Right kidney (tissue), 9 donors: Measurements from ENCODE around the gene HCLS1.
"Not testable (repeated sequence)": the region's sequence is repeated elsewhere in the genome, so short reads cannot be mapped to it uniquely, and the experiment has no call there.

ENCODE experiments used
- DNase-seq: peaks from one replicate; pipeline ENCODE4 v3.0.0-alpha.2; 2016
- long read RNA-seq, 8 donors: transcript quantifications; one replicate each; lab custom pipeline, GENCODE V29; 2026

Gene HCLS1, protein sequence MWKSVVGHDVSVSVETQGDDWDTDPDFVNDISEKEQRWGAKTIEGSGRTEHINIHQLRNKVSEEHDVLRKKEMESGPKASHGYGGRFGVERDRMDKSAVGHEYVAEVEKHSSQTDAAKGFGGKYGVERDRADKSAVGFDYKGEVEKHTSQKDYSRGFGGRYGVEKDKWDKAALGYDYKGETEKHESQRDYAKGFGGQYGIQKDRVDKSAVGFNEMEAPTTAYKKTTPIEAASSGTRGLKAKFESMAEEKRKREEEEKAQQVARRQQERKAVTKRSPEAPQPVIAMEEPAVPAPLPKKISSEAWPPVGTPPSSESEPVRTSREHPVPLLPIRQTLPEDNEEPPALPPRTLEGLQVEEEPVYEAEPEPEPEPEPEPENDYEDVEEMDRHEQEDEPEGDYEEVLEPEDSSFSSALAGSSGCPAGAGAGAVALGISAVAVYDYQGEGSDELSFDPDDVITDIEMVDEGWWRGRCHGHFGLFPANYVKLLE
- long read RNA-seq, donor 1, partial matches to known transcripts = 0 of 3 reads
- long read RNA-seq, donor 1, other reads (novel, unspliced or antisense) = 0 of 3 reads
- long read RNA-seq, donor 2, partial matches to known transcripts = 0 of 1 reads
- long read RNA-seq, donor 2, other reads (novel, unspliced or antisense) = 0 of 1 reads
- long read RNA-seq, donor 3 = 0 reads
- long read RNA-seq, donor 4, partial matches to known transcripts = 0 of 2 reads
- long read RNA-seq, donor 4, other reads (novel, unspliced or antisense) = 0 of 2 reads
- long read RNA-seq, donor 5, partial matches to known transcripts = 0 of 1 reads
- long read RNA-seq, donor 5, other reads (novel, unspliced or antisense) = 0 of 1 reads
- long read RNA-seq, donor 6, partial matches to known transcripts = 0 of 1 reads
- long read RNA-seq, donor 6, other reads (novel, unspliced or antisense) = 0 of 1 reads
- long read RNA-seq, donor 7 = 0 reads
- long read RNA-seq, donor 8, partial matches to known transcripts = 0 of 2 reads
- long read RNA-seq, donor 8, other reads (novel, unspliced or antisense) = 0 of 2 reads

DNA sequence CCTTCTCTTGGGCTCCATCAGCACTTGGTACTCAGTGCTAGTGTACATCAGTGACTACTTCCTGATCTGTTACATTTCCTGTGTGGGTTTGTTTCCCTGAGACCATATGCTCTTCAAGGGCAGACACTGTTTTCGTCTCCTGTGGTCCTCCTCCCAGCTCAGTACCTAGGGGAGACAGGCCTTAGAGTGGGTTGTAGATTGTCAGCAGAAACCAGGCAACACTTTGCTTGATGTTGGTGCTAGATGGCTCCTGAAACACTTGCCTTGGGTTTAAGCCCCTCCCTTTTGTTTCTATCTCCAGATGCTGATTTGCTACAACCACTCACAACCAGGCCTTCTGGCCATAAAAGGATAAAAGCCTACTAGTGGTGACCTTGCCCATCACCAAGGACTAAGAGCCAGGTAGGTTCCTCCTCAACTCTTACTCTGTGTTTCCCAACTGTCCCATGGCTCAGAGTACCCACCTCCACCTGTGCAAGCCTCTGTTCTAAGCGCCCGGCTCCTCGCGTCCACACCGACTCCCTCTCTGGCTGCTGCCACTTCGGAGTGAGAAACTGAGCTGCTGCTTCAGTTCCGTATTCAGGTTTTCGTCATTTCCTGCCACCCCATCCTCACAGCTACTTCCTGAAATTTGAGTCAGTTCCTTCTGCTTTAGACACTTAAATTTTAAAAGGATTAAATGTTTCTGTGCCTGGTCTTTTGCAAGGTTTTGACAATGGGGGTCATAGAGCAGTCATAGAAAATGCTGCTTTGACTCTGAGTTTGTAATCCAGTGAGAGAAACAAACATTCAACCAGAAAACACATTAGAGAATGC lies at the start of gene HCLS1:
Gene HCLS1, minus strand, starts transcription at position 548 of the 816 bp plus-strand sequence. CDS start 2,556 bp downstream, outside the sequence.
- DNase-seq = no peak

DNA sequence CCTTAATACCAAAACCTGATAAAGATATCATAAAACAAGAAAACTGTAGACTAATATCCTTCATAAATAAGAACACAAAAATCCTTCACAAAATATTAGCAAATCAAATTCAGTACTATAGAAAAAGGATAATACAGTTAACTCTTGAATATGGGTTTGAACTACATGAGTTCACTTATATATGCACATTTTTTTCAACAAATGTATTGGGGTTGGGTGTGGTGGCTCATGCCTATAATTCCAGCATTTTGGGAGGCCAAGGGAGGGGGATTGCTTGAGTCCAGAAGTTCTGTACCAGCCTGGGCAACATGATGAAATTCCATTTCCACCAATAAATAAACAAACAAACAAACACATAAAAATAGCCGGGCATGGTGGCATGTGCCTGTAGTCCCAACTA lies 49.6 kb upstream of the HCLS1 start:
- no peak for DNase-seq

DNA sequence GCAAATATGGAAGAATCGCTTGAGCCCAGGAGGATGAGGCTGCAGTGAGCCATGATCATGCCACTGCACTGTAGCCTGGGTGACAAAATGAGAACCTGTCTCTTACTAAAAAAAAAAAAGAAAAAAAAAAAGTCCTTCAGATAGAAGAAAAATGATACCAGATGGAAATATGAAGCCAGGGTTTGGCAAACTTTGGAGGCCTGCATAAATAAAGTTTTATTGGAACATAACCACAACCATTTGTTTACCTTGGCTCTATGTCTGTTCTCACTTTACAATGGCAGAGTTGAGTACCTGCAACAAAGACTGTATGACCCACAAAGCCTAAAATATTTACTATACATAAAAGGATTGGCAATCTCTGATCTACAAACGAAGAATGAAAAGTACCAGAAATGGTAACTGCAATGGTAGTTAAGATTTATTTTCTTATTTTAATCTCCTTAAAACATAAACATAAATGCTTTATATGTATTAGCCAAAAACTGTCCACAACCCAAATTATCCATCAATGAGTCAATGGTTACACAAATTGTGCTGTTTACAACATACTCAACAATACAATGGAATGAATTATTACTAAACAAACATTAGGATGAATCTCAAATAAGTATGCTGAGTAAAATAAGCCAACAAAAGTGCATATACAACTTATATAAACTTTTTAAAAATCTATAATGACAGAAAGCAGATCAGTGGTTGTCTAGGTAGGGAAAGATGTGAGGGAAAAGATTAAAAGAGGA lies 47.0 kb upstream of the HCLS1 start:
- no peak for DNase-seq

DNA sequence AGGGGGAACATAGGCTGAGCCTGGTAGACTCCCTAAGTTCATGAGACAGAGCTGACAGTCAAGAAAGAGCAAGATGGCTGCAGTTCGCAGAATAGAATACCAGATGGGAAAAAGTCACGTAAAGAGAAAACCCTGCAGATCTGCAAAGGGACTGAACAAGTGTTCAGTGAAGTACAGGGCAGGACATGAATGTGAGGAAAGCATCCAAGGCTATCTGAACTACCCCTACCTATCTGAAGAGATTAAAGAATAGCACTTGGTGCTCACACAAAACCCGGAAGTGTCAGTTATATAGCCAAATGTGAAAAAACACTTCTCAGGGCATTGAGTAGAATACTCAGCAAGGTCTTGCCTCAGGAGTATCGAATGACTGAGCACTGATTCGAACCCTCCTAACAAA lies 44.8 kb upstream of the HCLS1 start:
- no peak for DNase-seq

DNA sequence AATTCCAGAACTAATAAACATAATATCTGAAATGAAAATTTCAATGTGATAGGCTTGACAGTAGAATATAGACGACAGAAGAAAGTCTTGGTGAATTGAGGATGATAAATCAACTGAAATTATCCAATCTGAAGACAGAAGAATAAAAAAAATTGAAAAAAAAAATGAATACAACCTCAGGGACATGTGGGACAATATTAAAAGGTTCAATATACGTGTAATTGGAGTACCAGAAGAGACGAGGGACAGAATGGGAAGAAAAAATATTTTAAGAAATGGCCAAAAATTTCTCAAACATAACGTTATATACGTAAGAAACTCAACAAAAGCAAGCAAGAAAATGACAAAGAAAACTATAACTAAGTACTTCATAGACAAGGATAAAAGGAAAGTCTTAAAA lies 43.3 kb upstream of the HCLS1 start:
- DNase-seq = no peak

DNA sequence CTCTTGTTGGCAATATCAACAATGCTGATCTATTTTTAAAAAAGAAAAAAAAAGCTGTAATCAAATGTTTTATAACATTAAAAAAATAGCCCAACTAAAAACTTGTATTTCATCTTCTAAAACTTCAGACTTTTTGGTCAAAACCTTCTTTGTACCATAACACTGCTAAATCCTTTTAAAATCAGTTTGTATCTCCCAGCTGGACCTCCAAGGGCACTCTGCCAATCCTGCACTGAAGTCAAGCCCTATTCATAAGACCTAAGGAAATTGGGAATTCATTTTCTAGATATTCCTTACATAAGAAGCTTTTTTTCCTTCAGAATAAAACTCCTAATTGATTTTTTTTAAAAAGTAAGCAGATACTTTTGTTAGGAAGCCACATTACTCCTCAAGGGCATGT lies 38.2 kb upstream of the HCLS1 start:
- no peak for DNase-seq

DNA sequence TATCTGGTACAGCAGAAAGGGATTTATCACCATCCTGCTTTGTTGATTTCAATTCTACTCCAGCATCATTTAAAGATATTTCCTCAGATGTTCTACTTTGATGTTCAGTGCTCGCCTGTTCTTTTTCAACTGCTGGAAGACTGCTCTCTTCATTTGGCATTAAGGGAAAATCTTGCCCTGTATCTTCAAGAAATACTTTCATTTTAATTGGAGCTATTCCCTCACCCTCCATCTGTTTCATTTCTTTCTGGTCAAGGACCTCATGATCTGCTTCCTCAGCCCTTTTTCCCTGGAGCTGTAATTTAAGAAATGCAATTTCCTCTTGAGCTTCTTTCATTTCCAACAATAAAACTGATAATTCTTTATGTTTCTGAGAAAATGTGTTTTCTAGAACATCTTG lies 37.8 kb upstream of the HCLS1 start:
- no peak for DNase-seq

DNA sequence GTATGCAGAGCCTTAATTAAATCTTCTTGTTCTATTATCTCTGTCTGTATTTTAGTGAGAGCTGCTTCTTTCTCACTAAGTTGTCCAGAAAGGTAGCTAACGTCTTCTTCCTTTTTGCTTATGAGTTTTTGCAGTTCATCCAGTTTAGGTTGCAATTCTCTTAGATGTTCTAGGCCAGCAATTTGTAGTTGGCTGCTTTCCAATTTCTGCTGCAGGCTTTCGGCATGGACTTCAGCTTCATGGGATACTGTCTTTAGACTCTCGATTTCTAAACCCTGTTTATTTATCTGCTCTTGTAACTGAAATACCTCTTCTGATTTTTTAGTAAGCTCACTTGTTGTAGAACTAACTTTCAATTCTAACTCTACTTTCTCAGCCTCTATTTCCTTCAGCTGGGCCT lies 35.5 kb upstream of the HCLS1 start:
- DNase-seq = no peak

DNA sequence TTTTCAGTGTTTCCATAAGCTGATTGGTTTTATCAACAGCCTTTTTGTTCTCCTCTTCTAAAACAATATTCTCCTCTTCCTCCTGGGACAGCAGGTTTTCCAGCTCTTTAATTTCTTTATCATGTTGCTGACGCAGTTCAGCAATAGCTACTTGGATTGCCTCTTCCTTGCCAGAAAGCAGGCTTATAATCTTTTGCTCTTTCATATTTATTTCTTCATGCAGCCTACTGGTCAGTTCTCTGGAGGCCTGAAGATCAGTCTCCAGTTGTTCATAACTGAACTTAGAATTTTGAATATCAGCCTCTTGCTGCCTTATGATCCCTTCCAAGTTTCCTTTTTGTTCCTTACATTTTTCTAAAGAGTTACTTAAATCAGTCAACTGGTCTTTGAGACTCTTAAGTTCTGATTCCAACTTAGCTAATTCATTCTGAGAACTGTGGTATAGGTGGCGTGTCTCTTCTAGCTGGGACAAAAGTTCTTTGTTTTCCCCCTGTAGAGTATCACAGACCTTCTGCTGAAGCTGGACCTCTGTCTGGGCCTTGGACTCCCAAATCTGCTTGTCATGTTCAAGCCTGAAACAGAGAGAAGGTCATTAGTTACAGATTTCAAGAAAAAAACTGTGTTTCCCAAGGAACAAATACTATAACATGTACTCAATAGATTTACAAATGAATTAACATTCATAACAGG lies 31.5 kb upstream of the HCLS1 start:
- DNase-seq = no peak

DNA sequence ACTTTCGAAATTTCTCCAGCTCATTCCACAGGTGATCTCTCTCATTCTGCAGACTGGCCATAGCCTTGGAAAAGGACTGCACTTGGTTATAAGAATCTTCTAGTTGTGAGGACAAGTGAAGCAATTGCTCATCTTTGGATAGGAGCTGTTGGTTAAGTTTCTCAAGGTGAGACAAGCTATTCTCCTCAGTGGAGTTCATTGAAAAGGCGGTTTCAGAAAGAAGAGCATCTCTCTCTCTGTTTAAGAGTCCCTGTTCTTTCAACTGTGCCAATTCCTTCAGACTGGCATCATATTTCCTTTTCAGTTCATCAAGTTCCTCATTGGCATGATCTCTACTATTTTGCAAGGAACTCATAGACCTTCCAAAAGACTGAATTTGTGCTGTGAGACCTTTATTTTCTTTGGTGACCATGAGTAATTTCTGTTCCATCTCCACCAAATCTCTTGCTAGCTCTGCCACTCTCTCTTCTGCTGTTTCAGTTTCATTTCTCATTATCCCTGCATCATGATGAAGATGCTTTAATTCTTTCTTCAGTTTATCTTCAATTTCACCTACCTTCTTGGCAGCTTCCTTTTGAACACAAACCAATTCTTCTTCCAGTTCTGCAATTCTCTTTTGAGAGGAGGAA lies 30.2 kb upstream of the HCLS1 start:
- no peak for DNase-seq

DNA sequence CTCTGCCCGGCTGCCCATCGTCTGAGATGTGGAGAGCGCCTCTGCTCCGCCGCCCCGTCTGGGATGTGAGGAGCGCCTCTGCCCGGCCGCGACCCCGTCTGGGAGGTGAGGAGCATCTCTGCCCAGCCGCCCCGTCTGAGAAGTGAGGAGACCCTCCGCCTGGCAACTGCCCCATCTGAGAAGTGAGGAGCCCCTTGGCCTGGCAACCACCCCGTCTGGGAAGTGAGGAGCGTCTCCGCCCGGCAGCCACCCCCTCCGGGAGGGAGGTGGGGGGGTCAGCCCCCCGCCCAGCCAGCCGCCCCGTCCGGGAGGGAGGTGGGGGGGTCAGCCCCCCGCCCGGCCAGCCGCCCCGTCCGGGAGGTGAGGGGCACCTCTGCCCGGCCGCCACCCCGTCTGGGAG lies 28.0 kb upstream of the HCLS1 start:
- not testable (repeated sequence) for DNase-seq

DNA sequence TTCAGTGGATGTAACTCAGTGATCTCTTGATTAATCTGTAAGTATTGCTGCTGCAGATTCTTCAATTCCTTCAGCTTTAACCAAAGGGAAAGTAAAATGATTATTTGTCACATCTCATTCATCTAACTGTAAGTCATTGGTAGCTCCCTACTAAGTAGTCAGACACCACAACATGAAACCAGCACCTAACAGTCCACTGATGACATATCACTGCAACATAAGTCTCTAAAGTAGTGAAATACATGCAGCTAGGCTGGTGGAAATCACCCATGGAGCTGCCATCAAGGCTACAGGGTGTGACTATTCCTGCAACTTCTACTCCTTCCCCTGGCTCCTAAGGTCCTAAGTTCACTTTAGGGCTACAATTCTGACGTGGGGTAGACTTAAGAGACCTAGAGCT lies 21.1 kb upstream of the HCLS1 start:
- DNase-seq = no peak

DNA sequence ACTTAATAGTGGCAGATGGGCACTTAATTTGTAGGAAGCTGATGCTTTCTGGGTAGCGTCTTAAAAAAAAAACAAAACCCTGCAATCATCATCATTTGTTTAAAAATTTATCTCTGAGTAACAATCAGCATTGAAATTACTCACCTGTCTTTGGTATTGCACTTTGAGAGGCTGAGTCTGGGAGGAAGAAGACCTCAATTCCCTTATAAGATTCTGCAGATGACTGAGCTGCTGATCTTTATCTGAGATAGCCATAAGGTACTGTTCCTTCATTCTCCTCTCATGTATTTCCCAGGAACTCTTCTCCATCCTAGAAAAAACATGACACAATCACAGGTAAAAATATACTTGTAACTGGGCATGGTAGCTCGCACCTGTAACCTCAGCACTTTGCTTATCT lies 16.4 kb upstream of the HCLS1 start:
- DNase-seq = no peak

DNA sequence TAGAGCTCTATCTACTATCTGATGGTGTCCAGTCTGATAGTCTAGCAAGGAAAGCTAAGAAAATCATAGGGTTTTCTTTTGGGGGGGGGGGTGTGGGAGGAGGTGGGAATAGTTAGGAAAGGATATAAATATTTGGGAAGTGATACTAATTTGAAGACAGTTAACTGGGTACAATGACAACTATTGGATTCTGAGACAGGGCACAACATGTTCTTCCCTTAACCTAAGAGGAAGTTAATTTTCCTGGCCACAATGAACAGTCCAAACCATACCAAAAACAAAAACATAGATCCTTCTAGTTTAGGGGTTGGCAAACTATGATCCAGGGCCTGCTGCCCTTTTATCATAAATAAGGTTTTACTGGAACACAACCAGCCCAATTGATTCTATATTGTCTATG lies 10.0 kb upstream of the HCLS1 start:
- no peak for DNase-seq

DNA sequence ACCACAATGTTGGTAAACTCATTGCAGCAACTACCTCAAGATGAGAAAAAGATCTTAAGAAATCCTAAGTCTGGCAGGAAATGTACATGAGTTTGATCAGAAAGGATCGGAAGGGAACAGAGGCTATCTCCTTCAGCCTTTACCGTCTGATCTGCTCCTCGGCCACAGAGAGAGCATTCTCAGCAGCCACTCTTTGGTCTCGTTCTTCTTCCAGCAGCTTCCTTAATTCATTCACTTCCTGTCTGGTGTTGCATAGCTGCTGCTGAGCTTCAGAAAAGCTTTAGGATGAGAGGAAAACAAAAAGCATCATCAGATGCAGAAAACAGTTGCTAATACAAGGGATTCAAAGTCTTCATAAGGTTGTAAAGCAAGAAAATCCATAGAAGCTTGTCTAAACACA lies 6.6 kb upstream of the HCLS1 start:
- DNase-seq = no peak

DNA sequence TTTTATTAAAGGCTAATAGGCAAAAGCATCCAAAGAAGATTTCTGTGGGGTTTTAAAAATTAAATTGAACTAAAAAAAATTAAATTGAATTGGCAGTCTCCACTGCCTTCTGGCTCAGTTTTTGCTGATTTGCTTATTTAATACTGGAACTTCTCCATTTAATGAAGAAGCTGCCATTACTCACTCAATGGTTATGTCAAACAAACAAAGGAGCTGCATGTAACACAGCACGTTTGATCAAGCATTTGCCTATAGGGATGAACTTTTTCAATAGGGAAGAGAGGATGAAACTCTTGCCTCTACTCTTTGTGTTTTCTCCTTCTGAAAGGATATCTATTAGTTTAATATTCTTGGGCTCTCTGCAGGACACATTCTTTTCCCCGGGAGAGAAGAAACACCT lies 4.8 kb upstream of the HCLS1 start:
- DNase-seq = no peak

DNA sequence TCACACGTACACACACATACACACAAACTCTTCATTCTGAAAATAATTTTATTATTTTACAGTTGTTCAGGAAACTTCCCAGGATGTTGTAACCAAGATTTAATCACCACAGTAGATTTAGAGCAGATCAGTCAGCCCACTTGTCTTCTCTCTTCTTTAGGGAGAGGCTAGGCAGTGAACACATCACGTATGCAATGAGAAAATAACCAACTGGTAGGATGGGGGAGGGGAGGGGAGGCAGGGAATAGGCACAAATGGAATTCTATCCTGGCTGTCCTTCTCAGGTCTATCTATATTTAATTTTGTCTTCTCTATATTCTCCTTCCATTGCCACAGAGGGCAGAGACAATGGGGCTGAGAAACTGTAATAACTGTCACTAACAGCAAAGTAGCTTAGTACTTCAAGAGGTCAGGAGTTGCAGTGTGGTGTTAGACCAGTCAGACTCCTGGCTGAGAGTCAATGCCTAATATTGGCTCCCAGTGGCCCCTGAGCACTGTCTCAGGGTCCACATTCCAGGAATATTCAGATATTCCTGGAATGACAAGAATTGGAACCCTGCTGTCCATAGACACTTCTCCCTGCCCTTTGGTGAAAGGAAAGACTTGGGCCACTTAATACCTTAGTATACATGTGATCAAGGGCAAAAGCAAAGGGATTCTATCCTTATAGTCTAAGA lies 2.6 kb upstream of the HCLS1 start:
- DNase-seq = no peak

DNA sequence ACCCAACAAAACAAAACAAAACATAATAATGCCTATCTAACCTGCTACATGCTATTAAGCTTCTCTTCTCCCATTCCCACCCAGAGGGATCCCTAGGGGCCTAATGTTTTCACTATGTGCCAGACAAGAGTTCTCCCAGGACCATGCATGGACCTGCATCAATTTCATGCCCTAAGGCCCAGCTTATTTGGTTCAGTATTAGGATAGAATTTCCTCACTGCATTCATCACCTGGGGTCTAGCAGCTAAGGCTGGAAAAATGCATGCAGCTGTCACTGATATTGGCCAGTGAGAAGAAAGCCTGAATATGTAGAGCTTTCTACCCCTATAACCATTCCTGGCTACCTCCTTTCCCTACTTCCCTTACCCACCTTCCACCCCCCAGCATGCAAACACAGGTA lies 2.0 kb upstream of the HCLS1 start:
- no peak for DNase-seq

DNA sequence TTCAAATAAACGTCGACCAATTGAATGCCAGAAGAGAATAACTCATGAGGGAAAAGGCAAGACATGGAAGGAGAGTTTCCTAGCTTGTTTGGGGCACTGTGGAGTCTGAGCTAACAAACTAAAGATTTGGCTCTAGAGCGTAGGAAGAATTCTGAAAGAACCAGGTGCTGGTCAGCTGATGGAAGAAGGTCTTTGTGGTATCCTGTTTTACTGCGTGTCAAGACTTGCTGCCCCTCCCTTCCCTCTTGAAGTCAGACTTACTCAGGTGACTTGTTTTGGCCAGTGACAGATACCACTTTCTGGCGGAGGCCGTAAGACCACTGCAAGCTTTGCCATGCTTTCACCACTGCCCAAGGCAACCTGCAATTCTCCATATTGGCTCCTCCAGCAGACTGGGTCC lies 673 bp upstream of the HCLS1 start:
- no peak for DNase-seq

DNA sequence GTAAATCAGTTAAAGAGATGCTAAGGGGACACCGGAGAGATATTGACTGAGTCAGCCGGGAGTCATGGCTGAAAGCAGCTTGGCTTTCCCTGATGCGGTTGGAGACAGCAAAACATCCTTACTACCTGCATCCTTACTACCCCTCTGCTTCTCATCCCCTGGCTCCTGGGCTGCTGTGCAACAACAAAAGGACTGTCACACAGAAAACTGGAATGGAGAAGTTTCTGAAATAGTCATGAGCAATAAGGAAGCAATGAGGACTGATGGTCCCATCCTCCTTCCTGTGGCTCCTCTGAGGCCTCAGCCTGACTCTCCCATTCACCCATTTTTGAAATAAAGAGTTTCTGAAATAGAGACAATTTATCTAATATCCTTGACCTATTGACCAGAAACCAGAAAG lies 1.1 kb downstream of the HCLS1 start:
- no peak for DNase-seq
